ENCODE measurements around the gene PCDHGA12.
"Not testable (repeated sequence)": the region's sequence is repeated elsewhere in the genome, so short reads cannot be mapped to it uniquely, and the experiment has no call there.

Gene PCDHGA12

DNA sequence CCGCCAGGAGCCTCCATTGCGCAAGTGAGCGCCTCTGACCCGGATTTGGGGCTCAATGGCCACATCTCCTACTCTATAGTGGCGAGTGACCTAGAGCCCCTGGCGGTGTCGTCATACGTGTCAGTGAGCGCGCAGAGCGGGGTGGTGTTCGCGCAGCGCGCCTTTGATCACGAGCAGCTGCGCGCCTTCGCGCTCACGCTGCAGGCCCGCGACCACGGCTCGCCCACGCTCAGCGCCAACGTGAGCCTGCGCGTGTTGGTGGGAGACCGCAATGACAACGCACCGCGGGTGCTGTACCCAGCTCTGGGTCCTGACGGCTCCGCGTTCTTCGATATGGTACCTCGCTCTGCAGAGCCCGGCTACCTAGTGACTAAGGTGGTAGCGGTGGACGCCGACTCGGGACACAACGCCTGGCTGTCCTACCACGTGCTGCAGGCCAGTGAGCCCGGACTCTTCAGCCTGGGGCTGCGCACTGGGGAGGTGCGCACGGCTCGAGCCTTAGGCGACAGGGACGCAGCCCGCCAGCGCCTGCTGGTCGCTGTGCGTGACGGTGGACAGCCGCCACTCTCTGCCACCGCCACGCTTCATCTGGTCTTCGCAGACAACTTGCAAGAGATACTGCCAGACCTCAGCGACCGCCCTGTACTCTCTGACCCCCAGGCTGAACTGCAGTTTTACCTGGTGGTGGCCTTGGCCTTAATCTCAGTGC, 20.6 kb upstream of the PCDHGA12 start:
- DNase-seq = no peak

DNA sequence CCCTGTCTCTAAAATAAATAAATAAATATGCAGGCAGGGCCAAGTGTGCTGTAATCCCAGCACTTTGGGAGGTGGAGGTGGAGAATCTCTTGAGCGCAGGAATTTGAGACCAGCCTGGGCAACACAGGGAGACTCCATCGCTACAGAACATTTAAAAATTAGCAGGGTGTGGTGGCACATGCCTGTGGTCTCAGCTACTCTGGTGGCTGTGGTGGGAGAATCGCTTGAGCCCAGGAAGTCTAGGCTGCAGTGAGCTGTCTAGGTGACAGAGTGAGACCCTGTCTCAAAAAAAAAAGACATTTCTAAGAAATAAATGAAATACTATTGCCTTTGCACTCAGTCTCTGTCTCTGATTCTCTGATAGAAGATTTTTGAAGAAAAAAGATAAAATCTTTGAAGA, 18.7 kb upstream of the PCDHGA12 start:
- DNase-seq = no peak

DNA sequence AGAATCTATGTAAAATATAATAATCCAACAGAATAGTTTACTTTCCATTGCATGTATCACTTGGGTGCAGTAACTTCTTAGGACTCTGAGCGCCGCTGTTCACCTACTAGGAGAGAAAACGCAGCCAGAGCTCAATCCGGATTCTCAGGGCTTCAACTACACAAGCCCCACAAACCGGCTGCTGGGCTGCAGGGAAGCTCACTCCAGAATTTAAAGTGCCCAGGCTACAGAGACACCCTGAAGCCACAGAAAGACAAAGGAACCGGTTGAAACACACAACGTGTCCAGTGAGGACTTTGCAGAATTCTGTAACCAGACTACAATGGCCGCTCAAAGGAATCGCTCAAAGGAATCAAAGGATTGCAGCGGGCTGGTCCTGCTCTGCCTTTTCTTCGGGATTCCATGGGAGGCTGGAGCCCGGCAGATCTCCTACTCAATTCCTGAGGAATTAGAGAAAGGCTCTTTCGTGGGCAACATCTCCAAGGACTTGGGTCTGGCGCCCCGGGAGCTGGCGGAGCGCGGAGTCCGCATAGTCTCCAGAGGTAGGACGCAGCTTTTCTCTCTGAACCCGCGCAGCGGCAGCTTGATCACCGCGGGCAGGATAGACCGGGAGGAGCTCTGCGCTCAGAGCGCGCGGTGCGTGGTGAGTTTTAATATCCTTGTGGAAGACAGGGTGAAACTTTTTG, 17.3 kb upstream of the PCDHGA12 start, which contains the start of gene PCDHGA10:
Gene PCDHGA10, plus strand, starts transcription at position 134 of the 686 bp plus-strand sequence. Its CDS starts 189 bp downstream, at position 323.
- no peak for DNase-seq

DNA sequence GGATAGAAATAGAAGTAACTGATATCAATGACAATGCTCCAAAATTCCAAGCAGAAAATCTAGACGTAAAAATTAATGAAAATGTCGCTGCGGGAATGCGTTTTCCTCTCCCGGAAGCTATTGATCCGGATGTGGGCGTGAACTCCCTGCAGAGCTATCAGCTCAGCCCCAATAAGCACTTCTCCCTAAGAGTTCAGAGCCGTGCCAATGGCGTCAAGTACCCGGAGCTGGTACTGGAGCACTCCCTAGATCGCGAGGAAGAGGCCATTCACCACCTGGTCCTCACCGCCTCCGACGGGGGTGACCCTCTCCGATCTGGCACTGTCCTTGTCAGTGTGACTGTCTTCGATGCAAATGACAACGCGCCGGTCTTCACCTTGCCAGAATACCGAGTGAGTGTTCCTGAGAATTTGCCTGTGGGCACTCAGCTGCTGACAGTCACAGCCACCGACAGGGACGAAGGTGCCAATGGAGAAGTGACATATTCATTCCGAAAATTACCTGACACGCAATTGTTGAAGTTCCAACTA, 16.7 kb upstream of the PCDHGA12 start:
- DNase-seq = no peak

DNA sequence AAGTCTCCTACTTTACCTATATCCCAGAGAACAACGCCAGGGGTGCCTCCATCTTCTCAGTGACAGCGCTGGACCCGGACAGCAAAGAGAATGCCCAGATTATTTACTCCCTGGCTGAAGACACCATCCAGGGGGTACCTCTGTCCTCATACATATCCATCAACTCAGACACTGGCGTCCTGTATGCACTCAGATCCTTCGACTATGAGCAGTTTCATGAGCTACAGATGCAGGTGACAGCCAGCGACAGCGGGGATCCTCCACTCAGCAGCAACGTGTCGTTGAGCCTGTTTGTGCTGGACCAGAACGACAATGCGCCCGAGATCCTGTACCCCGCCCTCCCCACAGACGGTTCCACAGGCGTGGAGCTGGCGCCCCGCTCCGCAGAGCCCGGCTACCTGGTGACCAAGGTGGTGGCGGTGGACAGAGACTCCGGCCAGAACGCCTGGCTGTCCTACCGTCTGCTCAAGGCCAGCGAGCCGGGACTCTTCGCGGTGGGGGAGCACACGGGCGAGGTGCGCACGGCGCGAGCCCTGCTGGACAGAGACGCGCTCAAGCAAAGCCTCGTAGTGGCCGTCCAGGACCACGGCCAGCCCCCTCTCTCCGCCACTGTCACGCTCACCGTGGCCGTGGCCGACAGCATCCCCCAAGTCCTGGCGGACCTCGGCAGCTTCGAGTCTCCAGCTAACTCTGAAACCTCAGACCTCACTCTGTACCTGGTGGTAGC, 15.6 kb upstream of the PCDHGA12 start:
- not testable (repeated sequence) for DNase-seq

DNA sequence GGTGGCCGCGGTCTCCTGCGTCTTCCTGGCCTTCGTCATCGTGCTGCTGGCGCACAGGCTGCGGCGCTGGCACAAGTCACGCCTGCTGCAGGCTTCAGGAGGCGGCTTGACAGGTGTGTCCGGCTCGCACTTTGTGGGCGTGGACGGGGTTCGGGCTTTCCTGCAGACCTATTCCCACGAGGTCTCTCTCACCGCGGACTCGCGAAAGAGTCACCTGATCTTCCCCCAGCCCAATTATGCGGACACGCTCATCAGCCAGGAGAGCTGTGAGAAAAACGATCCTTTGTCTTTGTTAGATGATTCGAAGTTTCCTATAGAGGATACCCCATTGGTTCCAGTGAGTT, 15.1 kb upstream of the PCDHGA12 start:
- DNase-seq = not testable (repeated sequence)

DNA sequence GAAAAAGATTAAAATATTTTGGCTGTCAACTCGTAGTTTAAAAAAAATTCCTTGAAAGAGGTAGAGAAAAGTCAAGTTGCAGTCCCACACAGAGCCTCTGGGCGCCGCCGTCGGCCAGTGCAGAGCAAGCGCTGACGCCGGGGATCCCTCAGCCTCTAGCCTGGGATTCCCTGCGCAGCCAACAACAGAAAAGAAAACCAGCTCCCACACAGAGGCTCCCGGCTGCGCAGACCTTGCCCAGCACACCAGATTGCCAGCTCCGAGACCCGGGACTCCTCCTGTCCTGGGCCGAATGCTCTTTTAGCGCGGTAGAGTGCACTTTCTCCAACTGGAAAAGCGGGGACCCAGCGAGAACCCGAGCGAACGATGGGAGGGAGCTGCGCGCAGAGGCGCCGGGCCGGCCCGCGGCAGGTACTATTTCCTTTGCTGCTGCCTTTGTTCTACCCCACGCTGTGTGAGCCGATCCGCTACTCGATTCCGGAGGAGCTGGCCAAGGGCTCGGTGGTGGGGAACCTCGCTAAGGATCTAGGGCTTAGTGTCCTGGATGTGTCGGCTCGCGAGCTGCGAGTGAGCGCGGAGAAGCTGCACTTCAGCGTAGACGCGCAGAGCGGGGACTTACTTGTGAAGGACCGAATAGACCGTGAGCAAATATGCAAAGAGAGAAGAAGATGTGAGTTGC, 12.7 kb upstream of the PCDHGA12 start, which contains the start of gene PCDHGB7:
Gene PCDHGB7, plus strand, starts transcription at position 184 of the 679 bp plus-strand sequence. Its CDS starts 183 bp downstream, at position 367.
- not testable (repeated sequence) for DNase-seq

DNA sequence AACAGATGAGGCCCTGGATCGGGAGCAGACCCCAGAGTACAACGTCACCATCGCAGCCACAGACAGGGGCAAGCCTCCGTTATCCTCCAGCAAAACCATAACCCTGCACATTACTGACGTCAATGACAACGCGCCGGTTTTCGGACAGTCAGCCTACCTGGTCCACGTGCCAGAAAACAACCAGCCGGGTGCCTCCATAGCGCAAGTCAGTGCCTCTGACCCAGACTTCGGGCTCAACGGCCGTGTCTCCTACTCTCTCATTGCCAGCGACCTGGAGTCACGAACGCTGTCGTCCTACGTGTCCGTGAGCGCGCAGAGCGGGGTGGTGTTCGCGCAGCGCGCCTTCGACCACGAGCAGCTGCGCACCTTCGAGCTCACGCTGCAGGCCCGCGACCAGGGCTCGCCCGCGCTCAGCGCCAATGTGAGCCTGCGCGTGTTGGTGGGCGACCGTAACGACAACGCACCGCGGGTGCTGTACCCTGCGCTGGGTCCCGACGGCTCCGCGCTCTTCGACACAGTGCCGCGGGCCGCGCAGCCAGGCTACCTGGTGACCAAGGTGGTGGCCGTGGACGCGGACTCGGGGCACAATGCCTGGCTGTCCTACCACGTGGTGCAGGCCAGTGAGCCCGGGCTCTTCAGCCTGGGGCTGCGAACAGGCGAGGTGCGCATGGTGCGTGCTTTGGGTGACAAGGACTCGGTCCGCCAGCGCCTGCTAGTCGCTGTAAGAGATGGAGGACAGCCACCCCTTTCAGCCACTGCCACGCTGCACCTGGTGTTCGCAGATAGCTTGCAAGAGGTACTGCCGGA, 11.0 kb upstream of the PCDHGA12 start:
- no peak for DNase-seq

DNA sequence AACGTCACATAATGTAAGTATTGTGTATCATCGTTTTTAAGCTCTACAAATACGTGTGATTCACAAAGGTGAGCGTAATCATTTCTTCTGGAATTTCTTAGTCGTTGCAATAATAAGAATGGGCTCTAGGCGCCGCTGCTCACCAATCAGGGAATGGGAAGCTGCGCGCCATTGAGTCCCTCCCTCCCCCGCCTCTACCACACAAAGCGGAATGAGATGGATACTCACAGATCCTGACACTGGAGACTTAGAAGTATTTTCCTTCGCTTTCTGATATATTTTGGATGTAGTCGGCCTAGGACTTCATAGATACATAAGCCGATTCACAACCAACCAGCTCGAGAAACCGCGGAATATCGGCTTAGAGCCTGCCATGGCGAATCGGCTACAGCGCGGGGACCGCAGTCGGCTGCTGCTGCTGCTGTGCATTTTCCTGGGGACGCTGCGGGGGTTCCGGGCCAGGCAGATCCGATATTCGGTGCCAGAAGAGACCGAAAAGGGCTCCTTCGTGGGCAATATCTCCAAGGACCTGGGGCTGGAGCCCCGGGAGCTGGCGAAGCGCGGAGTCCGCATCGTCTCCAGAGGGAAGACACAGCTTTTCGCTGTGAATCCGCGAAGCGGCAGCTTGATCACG, 9.3 kb upstream of the PCDHGA12 start, which contains the start of gene PCDHGA11:
Gene PCDHGA11, plus strand, starts transcription at position 197 of the 634 bp plus-strand sequence. Its CDS starts 177 bp downstream, at position 374.
- DNase-seq = no peak

DNA sequence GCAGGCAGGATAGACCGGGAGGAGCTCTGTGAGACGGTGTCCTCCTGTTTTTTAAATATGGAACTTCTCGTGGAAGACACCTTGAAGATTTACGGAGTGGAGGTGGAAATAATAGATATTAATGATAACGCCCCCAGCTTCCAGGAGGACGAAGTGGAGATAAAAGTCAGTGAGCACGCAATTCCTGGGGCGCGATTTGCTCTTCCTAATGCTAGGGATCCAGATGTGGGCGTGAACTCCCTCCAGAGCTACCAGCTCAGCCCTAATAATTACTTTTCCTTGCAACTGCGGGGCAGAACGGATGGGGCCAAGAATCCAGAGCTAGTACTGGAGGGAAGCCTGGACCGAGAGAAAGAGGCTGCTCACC, 8.8 kb upstream of the PCDHGA12 start:
- no peak for DNase-seq

DNA sequence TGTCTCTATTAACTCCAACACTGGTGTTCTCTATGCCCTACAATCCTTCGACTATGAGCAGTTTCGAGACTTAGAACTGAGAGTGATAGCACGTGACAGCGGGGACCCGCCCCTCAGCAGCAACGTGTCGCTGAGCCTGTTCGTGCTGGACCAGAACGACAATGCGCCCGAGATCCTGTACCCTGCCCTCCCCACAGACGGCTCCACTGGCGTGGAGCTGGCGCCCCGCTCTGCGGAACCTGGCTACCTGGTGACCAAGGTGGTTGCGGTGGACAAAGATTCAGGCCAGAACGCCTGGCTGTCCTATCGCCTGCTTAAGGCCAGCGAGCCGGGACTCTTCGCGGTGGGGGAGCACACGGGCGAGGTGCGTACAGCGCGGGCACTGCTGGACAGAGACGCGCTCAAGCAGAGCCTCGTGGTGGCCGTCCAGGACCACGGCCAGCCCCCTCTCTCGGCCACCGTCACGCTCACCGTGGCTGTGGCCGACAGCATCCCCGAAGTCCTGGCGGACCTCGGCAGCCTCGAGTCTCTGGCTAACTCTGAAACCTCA, 7.5 kb upstream of the PCDHGA12 start:
- no peak for DNase-seq

DNA sequence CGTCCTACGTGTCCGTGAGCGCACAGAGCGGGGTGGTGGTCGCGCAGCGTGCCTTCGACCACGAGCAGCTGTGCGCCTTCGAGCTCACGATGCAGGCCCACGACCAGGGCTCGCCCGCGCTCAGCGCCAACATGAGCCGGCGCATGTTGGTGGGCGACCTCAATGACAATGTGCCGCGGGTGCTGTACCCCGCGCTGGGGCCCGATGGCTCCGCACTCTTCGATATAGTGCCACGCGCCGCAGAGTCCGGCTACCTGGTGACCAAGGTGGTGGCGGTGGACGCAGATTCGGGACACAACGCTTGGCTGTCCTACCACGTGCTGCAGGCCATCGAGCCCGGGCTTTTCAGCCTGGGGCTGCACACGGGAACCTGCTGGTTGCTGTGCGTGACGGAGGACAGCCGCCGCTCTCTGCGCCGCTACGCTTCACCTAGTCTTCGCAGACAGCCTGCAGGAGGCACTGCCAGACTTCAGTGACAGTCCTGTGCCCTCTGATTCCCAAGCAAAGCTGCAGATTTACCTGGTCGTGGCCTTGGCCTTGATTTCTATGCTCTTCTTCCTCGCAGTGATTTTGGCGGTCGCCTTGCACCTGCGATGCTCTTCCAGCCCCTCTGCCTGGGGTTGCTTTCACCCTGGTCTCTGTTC, 2.4 kb upstream of the PCDHGA12 start:
- no peak for DNase-seq

DNA sequence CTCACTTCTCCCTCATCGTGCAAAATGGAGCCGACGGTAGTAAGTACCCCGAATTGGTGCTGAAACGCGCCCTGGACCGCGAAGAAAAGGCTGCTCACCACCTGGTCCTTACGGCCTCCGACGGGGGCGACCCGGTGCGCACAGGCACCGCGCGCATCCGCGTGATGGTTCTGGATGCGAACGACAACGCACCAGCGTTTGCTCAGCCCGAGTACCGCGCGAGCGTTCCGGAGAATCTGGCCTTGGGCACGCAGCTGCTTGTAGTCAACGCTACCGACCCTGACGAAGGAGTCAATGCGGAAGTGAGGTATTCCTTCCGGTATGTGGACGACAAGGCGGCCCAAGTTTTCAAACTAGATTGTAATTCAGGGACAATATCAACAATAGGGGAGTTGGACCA, 979 bp downstream of the PCDHGA12 start:
- DNase-seq = no peak

DNA sequence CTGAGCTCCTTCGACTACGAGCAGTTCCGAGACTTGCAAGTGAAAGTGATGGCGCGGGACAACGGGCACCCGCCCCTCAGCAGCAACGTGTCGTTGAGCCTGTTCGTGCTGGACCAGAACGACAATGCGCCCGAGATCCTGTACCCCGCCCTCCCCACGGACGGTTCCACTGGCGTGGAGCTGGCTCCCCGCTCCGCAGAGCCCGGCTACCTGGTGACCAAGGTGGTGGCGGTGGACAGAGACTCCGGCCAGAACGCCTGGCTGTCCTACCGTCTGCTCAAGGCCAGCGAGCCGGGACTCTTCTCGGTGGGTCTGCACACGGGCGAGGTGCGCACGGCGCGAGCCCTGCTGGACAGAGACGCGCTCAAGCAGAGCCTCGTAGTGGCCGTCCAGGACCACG, 2.0 kb downstream of the PCDHGA12 start:
- not testable (repeated sequence) for DNase-seq

DNA sequence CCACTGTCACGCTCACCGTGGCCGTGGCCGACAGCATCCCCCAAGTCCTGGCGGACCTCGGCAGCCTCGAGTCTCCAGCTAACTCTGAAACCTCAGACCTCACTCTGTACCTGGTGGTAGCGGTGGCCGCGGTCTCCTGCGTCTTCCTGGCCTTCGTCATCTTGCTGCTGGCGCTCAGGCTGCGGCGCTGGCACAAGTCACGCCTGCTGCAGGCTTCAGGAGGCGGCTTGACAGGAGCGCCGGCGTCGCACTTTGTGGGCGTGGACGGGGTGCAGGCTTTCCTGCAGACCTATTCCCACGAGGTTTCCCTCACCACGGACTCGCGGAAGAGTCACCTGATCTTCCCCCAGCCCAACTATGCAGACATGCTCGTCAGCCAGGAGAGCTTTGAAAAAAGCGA, 2.4 kb downstream of the PCDHGA12 start:
- not testable (repeated sequence) for DNase-seq

DNA sequence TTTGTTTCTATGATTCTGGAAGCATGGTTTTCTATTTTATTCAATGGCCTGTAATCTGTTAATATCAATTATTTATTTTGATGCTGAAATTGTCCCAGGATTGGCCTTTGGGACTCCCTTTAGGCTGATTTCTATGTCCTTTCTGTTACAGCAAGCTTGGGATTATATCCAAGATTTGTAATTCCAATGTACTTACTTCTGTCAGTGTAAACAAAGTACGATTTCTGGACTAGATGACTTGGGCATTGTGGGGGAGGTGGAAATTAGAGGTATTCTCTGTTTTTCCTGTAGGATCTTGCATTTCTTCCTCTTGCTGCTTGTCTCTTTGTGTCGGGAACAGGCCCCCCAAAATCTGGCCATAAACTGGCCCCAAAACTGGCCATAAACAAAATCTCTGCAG, 3.7 kb downstream of the PCDHGA12 start:
- DNase-seq = no peak

DNA sequence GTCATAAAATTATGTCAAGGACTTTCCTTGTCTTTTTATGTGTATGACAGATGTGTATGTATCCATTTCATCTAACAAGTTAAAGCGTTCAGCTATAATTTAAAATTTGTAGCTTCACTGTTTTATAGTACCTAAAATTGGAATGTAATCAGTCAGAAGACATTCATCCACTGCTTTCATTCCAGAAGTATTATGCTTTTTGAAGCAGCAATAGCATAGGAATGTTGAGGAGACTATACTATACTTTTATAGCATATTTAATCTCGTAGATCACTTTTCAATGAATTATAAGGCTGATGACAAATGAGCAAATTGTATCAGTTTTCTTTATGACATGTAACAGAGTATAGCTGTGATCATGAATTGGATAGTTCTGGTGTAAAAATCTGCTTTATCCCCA, 6.9 kb downstream of the PCDHGA12 start:
- DNase-seq = no peak

DNA sequence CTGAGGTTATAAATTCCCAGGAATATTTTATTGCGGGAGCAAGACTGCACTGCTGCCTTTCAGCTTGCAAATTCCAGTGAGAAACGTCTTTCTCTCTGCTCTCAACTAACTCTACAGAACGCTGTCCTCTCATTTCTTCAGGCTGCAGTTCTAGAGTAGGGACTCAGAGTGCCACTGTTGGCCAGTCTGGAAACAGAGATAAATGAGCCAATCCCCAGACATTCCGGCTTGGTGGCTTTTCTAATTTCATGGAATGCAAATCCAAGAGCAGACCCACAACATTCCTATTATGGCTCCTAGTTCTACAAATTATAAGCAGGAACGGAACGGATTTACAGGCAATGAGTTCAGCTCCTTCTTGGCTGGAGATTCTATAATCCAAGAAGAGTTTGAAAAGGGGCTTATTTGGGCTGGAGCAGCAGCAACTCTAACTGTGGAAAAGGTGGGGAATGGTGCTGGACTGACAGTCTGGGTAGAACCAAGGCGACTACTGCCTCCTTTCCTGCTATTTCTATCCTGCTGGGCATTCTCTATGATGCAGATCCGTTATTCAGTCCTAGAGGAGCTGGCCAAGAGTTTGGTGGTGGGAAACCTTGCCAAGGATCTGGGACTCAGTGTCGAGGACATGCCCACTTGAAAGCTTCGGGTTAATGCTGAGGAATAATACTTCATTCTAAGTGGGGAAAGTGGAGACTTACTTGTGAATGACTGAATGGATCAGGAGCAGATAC, 9.3 kb downstream of the PCDHGA12 start:
- no peak for DNase-seq

DNA sequence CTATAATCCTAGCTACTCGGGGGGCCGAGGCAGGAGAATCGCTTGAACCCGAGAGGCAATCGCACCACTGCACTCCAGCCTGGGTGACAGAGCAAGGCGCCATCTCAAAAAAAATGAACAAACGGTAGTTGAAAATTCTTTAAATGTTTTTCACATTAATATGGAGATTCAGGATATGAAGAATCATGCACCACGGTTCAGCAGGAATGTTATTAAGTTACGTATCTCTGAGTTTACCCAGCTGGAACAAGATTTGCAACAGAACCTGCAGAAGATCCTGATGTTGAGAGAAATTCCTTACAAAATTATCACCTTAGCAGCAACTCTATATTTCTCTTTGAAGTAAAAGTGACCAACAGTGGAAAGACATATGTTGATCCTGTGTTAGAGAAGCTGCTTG, 10.0 kb downstream of the PCDHGA12 start:
- DNase-seq = no peak

All from T1000 (cell line).